Measurements from ENCODE around the gene GNE.
A peak's percentile ranks its signal among the peaks of the same experiment; 100 is the strongest.
"Not testable (repeated sequence)": the region's sequence is repeated elsewhere in the genome, so short reads cannot be mapped to it uniquely, and the experiment has no call there.

Gene GNE

GRCh38 chr9:36258208-36258995 is at the start of gene GNE:
Gene GNE, minus strand, starts transcription at chr9:36258448. Its CDS starts 9,093 bp downstream, at chr9:36249355.
- TF ChIP-seq CTCF (conservative IDR thresholded peaks at IDR 0.05; ENCODE audit: control insufficient read depth, insufficient read depth, low read depth, low read length) = no peak
- peak within 1 kb of the TSS; percentile 77 for H3K4me3 ChIP-seq (ENCODE audit: control insufficient read depth, low read depth, low read length)

GRCh38 chr9:36306471-36307306 is 48.4 kb upstream of the GNE start:
- no peak for TF ChIP-seq CTCF (conservative IDR thresholded peaks at IDR 0.05; ENCODE audit: control insufficient read depth, insufficient read depth, low read depth, low read length)
- H3K4me3 ChIP-seq (ENCODE audit: control insufficient read depth, low read depth, low read length) = no peak overlapping the region
- no peak for DNase-seq (ENCODE audit: low read depth)

More at GRCh38 chr9:36258208-36258995, at the start of gene GNE:
- peak; percentile 94 for DNase-seq (ENCODE audit: low read depth)

GRCh38 chr9:36304366-36304765 is 46.1 kb upstream of the GNE start:
- not testable (repeated sequence) for H3K4me3 ChIP-seq (ENCODE audit: control insufficient read depth, low read depth, low read length); DNase-seq (ENCODE audit: low read depth)

- DNase-seq (ENCODE audit: low read depth) = no peak
- H3K4me3 ChIP-seq (ENCODE audit: control insufficient read depth, low read depth, low read length) = no peak overlapping the region
- no peak for TF ChIP-seq CTCF (conservative IDR thresholded peaks at IDR 0.05; ENCODE audit: control insufficient read depth, insufficient read depth, low read depth, low read length)
Observed at GRCh38 chr9:36301227-36301626, 43.0 kb upstream of the GNE start.

GRCh38 chr9:36298566-36298965 is 40.3 kb upstream of the GNE start:
- no peak for TF ChIP-seq CTCF (conservative IDR thresholded peaks at IDR 0.05; ENCODE audit: control insufficient read depth, insufficient read depth, low read depth, low read length)
- peak; percentile 14 for DNase-seq (ENCODE audit: low read depth)
- H3K4me3 ChIP-seq (ENCODE audit: control insufficient read depth, low read depth, low read length) = no peak overlapping the region

- no peak overlapping the region for H3K4me3 ChIP-seq (ENCODE audit: control insufficient read depth, low read depth, low read length)
- no peak for TF ChIP-seq CTCF (conservative IDR thresholded peaks at IDR 0.05; ENCODE audit: control insufficient read depth, insufficient read depth, low read depth, low read length)
- no peak for DNase-seq (ENCODE audit: low read depth)
Observed at GRCh38 chr9:36297798-36298197, 39.5 kb upstream of the GNE start.

GRCh38 chr9:36294996-36295395 is 36.7 kb upstream of the GNE start:
- H3K4me3 ChIP-seq (ENCODE audit: control insufficient read depth, low read depth, low read length); DNase-seq (ENCODE audit: low read depth): not testable (repeated sequence)

Data from fibroblast of mammary gland (primary cell).